Panc1 (cell line): ENCODE measurements around the gene EFHB. TPM values are rescaled to one million over a fixed set of nuclear protein-coding genes. Genes with fewer than 3 reads are reported as not detected.

Source experiments
- ATAC-seq: fragments of 200-7000 bp; cut with Tn5 transposase; 2 replicates; pipeline ENCODE4 v1.9.1; 2020; ENCODE audit warnings: mild to moderate bottlenecking, moderate library complexity
- BruUV-seq: library from RNA; stranded (reverse); fragments of 400-500 nt; replicated peaks from 2 replicates; lab custom pipeline; 2021; lab: Mats Ljungman, UMichigan
- CTCF ChIA-PET: fragments of 300-600 bp; sonication (Branson Sonifier 250); formaldehyde crosslinking; loops from one replicate; lab custom pipeline; 2022; ENCODE audit warnings: antibody characterized with exemption; lab: Charles Lee
- POLR2A ChIA-PET: fragments of 300-600 bp; sonication (Branson Sonifier 250); formaldehyde crosslinking; loops from one replicate; lab custom pipeline; 2022; ENCODE audit warnings: antibody characterized with exemption; lab: Charles Lee
- DNase-seq: peaks from one replicate; pipeline ENCODE4 v3.0.0-alpha.2; 2010; ENCODE audit warnings: low read depth, low spot score
- H3K27ac ChIP-seq: 2 replicates; pipeline ENCODE4 v1.5.1; 2011; ENCODE audit warnings: mild to moderate bottlenecking, low read length, inconsistent platforms
- H3K27me3 ChIP-seq: fragments of 200-500 bp; sonication (Bioruptor generic); 2 replicates; pipeline ENCODE4 v1.6.0; 2014; ENCODE audit warnings: low read length, inconsistent platforms; ENCODE audit not compliant: control insufficient read depth, insufficient read depth
- H3K36me3 ChIP-seq: fragments of 200-500 bp; sonication (Bioruptor generic); 2 replicates; pipeline ENCODE4 v1.5.1; 2014; ENCODE audit warnings: inconsistent platforms, mild to moderate bottlenecking, low read length, moderate library complexity; ENCODE audit not compliant: control insufficient read depth, insufficient read depth
- H3K4me1 ChIP-seq: 2 replicates; pipeline ENCODE4 v1.5.1; 2011; ENCODE audit warnings: inconsistent platforms, mild to moderate bottlenecking, low read length, moderate library complexity; ENCODE audit not compliant: control insufficient read depth, insufficient read depth
- H3K4me3 ChIP-seq, 2 experiments: 2 replicates each; pipeline ENCODE4 v1.5.1; 2011 to 2012; ENCODE audit warnings: low read depth in 2 of 2, low read length in 2 of 2, mild to moderate bottlenecking in 2 of 2, inconsistent platforms in 1 of 2, moderate library complexity in 1 of 2
- H3K9me3 ChIP-seq: fragments of 200-500 bp; sonication (Bioruptor generic); 2 replicates; pipeline ENCODE4 v1.5.1; 2014; ENCODE audit warnings: low read depth, mild to moderate bottlenecking, inconsistent platforms, low read length, moderate library complexity; ENCODE audit not compliant: control insufficient read depth, insufficient read depth
- CTCF ChIP-seq: fragments of 450-650 bp; IDR thresholded peaks from 2 replicates; pipeline ENCODE4 v1.5.1; 2017; ENCODE audit warnings: mild to moderate bottlenecking
- POLR2AphosphoS5 ChIP-seq: IDR thresholded peaks from 2 replicates; pipeline ENCODE4 v1.6.1; 2012; ENCODE audit warnings: mild to moderate bottlenecking, low read depth, low read length, moderate library complexity
- REST ChIP-seq, 2 experiments: IDR thresholded peaks; 2 replicates each; pipeline ENCODE4 v1.6.1; 2011 to 2012; ENCODE audit warnings: low read depth in 2 of 2, control low read depth in 1 of 2, low read length in 1 of 2, mild to moderate bottlenecking in 1 of 2, moderate library complexity in 1 of 2; ENCODE audit not compliant: insufficient read depth in 1 of 2
- SIN3A ChIP-seq: IDR thresholded peaks from 2 replicates; pipeline ENCODE4 v1.6.1; 2012; ENCODE audit warnings: low read depth, mild to moderate bottlenecking, low read length, moderate library complexity, borderline replicate concordance; ENCODE audit not compliant: insufficient read depth
- TCF7L2 ChIP-seq: IDR thresholded peaks from 2 replicates; pipeline ENCODE4 v1.6.1; 2011; ENCODE audit warnings: mild to moderate bottlenecking, low read depth, low read length, inconsistent platforms
- in situ Hi-C: cut with HindIII; loops from 2 replicates; pipeline ENCODE4 v1.10.0; 2016; ENCODE audit warnings: low sequenced_read_pairs, low pct_unique_long_range_greater_than_20kb
- intact Hi-C: fragments of 100-400 bp; cut with micrococcal nuclease; formaldehyde crosslinking; loops from one replicate; pipeline ENCODE4 v1.10.0; 2022; ENCODE audit not compliant: unreplicated experiment
- total RNA-seq: library from RNA; stranded (reverse); gene quantifications from one replicate; pipeline ENCODE4 v1.2.1, GENCODE V29; 2021; ENCODE audit not compliant: unreplicated experiment

EFHB gene
- total RNA-seq, 1 experiment from 2014 or later, result 0.46 TPM

GRCh38 chr3:19881852-19882251 is 52.2 kb downstream of the EFHB start:
- ChIA-PET CTCF (no interaction called here), POLR2A (no interaction called here)
- TF ChIP-seq SIN3A, result no peak
- no peak for TF ChIP-seq REST (IDR thresholded peaks at IDR 0.05; ENCODE audit: insufficient read depth in 1 of 2, low read depth in 2 of 2, low read length in 1 of 2)
- no peak for TF ChIP-seq CTCF
- no peak for TF ChIP-seq POLR2AphosphoS5
- no peak for TF ChIP-seq TCF7L2
- Histone ChIP-seq H3K9me3 (no peaks in the 10 kb centered on the region), H3K27me3 (no peaks in the 10 kb centered on the region), H3K27ac (no peak overlapping the region), H3K4me1 (no peaks in the 10 kb centered on the region), H3K36me3 (no peaks in the 10 kb centered on the region), H3K4me3 (no peak overlapping the region)
- intact Hi-C loops (loop anchor here (10.0 kb wide), 1 partner anchor 283 kb away; no protein-coding TSS in a partner anchor), in situ Hi-C loops (no loop called here)
- DNase-seq (no peak), ATAC-seq (no peak)
- no TSS peak for BruUV-seq

GRCh38 chr3:19881036-19881435 is 53.0 kb downstream of the EFHB start:
- ATAC-seq, result no peak

More at GRCh38 chr3:19881036-19881435, 53.0 kb downstream of the EFHB start:
- no peaks in the 10 kb centered on the region for H3K9me3 ChIP-seq
- POLR2A ChIA-PET, result no interaction called here
- no TSS peak for BruUV-seq
- no peaks in the 10 kb centered on the region for H3K27me3 ChIP-seq
- H3K4me1 ChIP-seq, result no peaks in the 10 kb centered on the region
- CTCF ChIA-PET, result no interaction called here
- in situ Hi-C loops (no loop called here), intact Hi-C loops (loop anchor here (10.0 kb wide), 1 partner anchor 284 kb away; no protein-coding TSS in a partner anchor)
- TF ChIP-seq POLR2AphosphoS5 (no peak), CTCF (no peak), TCF7L2 (no peak), REST (IDR thresholded peaks at IDR 0.05; ENCODE audit: insufficient read depth in 1 of 2, low read depth in 2 of 2, low read length in 1 of 2) (no peak), SIN3A (no peak)
- no peaks in the 10 kb centered on the region for H3K36me3 ChIP-seq
- DNase-seq, result no peak
- H3K4me3 ChIP-seq, result no peak overlapping the region
- H3K27ac ChIP-seq, result no peak overlapping the region
